ENCODE data around the gene RASL10A.

DNA sequence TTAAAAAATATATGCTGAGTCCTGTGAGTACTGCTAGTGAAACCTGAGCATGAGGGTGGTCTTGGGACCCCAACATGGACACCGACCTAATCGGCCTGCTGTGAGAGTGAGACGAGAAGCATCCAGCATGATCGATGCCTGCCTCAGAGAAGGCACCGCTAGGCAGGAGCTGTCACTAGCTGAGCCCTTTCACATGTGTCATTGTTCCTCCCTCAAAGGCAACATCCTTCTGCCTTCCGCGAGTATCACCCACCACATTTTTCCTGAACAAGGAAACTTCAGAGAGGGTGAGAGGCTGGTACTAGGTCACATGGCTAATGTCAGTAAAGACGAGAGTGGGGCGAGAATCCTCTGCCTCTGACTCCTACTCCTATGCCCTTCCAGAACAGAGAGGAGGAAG, 37.3 kb upstream of the RASL10A start:
- TF ChIP-seq, protein P1, sequence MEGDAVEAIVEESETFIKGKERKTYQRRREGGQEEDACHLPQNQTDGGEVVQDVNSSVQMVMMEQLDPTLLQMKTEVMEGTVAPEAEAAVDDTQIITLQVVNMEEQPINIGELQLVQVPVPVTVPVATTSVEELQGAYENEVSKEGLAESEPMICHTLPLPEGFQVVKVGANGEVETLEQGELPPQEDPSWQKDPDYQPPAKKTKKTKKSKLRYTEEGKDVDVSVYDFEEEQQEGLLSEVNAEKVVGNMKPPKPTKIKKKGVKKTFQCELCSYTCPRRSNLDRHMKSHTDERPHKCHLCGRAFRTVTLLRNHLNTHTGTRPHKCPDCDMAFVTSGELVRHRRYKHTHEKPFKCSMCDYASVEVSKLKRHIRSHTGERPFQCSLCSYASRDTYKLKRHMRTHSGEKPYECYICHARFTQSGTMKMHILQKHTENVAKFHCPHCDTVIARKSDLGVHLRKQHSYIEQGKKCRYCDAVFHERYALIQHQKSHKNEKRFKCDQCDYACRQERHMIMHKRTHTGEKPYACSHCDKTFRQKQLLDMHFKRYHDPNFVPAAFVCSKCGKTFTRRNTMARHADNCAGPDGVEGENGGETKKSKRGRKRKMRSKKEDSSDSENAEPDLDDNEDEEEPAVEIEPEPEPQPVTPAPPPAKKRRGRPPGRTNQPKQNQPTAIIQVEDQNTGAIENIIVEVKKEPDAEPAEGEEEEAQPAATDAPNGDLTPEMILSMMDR (IDR thresholded peaks at IDR 0.05): no peak
- no peak for TF ChIP-seq POLR2A (IDR thresholded peaks at IDR 0.05)
- no peak for TF ChIP-seq POLR2AphosphoS5 (IDR thresholded peaks at IDR 0.05)
